ENCODE measurements around the gene BTBD19. TPM values are rescaled to one million over a fixed set of nuclear protein-coding genes. Genes with fewer than 3 reads are reported as not detected.

Gene BTBD19
- total and polyA plus RNA-seq, 2 of the 4 experiments (the other 2 are of a cell fraction), result 0.90 to 17.2 TPM

- no peak overlapping the region for H2BK120ac ChIP-seq (ENCODE audit: low read depth, low read length)
- no peak overlapping the region for H3K56ac ChIP-seq (ENCODE audit: extremely low read depth, insufficient read depth, low read length)
- H3K27me3 ChIP-seq (ENCODE audit: control insufficient read depth, insufficient read depth, low read length), result no peaks in the 10 kb centered on the region
- H4K5ac ChIP-seq (ENCODE audit: low read depth, low read length), result no peak overlapping the region
- in situ Hi-C loops (cut with MboI; ENCODE audit: low sequenced_read_pairs) (no loop called here), intact Hi-C loops (cut with micrococcal nuclease) (no loop called here), dilution Hi-C loops (cut with HindIII; ENCODE audit: low sequenced_read_pairs, unreplicated experiment) (no loop called here)
- peak overlapping the region; percentile 42 for H2AK9ac ChIP-seq (replicated peaks; ENCODE audit: low read depth, low read length, poor library complexity)
- H3K9me3 ChIP-seq (ENCODE audit: control insufficient read depth, insufficient read depth, low read length), result no peaks in the 10 kb centered on the region
- CTCF ChIA-PET, result no interaction called here
- no peak overlapping the region for H3K9ac ChIP-seq (ENCODE audit: low read depth, low read length)
- no peaks in the 10 kb centered on the region for H3K36me3 ChIP-seq (ENCODE audit: control insufficient read depth, insufficient read depth, low read length)
- WGBS, 2 experiments (ENCODE audit: extremely low coverage in 2 of 2, insufficient read length in 1 of 2), result 96% methylated on average over 5 of the region's 21 CpGs; no CpG with 5 or more reads in 1 of the 2 experiments
- no peak overlapping the region for H2BK5ac ChIP-seq (ENCODE audit: low read depth, low read length, poor library complexity, severe bottlenecking)
- H3K14ac ChIP-seq (replicated peaks; ENCODE audit: low read depth, low read length), result no peak overlapping the region
- no peaks in the 10 kb centered on the region for H3K79me1 ChIP-seq (ENCODE audit: low read depth in 1 of 2, low read length in 2 of 2)
- no peak overlapping the region for H4K8ac ChIP-seq (ENCODE audit: low read depth in 2 of 2, low read length in 2 of 2)
- no peaks in the 10 kb centered on the region for H3K4me1 ChIP-seq (ENCODE audit: control insufficient read depth, insufficient read depth, low read length)
- H3K4me3 ChIP-seq (ENCODE audit: insufficient read depth, low read depth, low read length), result no peak overlapping the region
- no peak overlapping the region for H3K18ac ChIP-seq (ENCODE audit: low read depth, low read length)
- no peak overlapping the region for H2BK15ac ChIP-seq (ENCODE audit: low read depth, low read length)
- ATAC-seq (ENCODE audit: low read depth), result no peak
- H3K4me2 ChIP-seq (ENCODE audit: low read depth, low read length), result no peak overlapping the region
- H4K20me1 ChIP-seq (ENCODE audit: insufficient read depth, low read length), result no peaks in the 10 kb centered on the region
- no peak overlapping the region for H3K23ac ChIP-seq (ENCODE audit: low read depth, low read length)
- H3K27ac ChIP-seq (ENCODE audit: insufficient read depth, low read length), result no peak overlapping the region
- no peak for DNase-seq
- TF ChIP-seq MAFK (IDR thresholded peaks at IDR 0.05; ENCODE audit: low read depth, low read length) (no peak), USF2 (IDR thresholded peaks at IDR 0.05; ENCODE audit: low read depth, low read length) (no peak), CHD1 (IDR thresholded peaks at IDR 0.05; ENCODE audit: low read depth, low read length) (no peak), RFX5 (IDR thresholded peaks at IDR 0.05; ENCODE audit: low read depth, low read length) (no peak), RAD21 (IDR thresholded peaks at IDR 0.05; ENCODE audit: low read length) (no peak), SMC3 (IDR thresholded peaks at IDR 0.05; ENCODE audit: low read depth, low read length) (no peak), CTCF (conservative IDR thresholded peaks at IDR 0.05; ENCODE audit: low read depth, low read length) (no peak), RCOR1 (IDR thresholded peaks at IDR 0.05; ENCODE audit: insufficient replicate concordance, low read length) (no peak), NFE2L2 (IDR thresholded peaks at IDR 0.05; ENCODE audit: low read depth, low read length) (no peak), ELK1 (IDR thresholded peaks at IDR 0.05; ENCODE audit: borderline replicate concordance, low read depth, low read length) (no peak), POLR2A (IDR thresholded peaks at IDR 0.05; ENCODE audit: low read depth, low read length) (no peak), MAZ (IDR thresholded peaks at IDR 0.05; ENCODE audit: borderline replicate concordance, low read depth, low read length) (no peak), MXI1 (IDR thresholded peaks at IDR 0.05; ENCODE audit: borderline replicate concordance, low read depth, low read length) (no peak), FOS (IDR thresholded peaks at IDR 0.05; ENCODE audit: low read depth, low read length) (no peak), CEBPB (IDR thresholded peaks at IDR 0.05; ENCODE audit: low read depth, low read length) (no peak), BHLHE40 (IDR thresholded peaks at IDR 0.05; ENCODE audit: low read depth, low read length) (no peak)
- H2AK5ac ChIP-seq (ENCODE audit: low read depth, low read length), result peak overlapping the region; percentile 16; the same call in 1 of the 2 replicates
- H3K4ac ChIP-seq (ENCODE audit: low read depth, low read length), result no peak overlapping the region
- H2BK20ac ChIP-seq (ENCODE audit: low read depth, low read length), result no peak overlapping the region
- no peaks in the 10 kb centered on the region for H3K9me1 ChIP-seq (ENCODE audit: insufficient read depth, low read length)
- BruUV-seq (replicated peaks), result no TSS peak
- POLR2A ChIA-PET (ENCODE audit: unreplicated experiment), result no interaction called here
- no peak overlapping the region for H2AFZ ChIP-seq (replicated peaks; ENCODE audit: low read length, poor library complexity)
- H4K91ac ChIP-seq (ENCODE audit: insufficient read depth, low read depth, low read length), result no peak overlapping the region
Observed at GRCh38 chr1:44828003-44828651, 19.8 kb downstream of the BTBD19 start.

All from IMR-90 (cell line).